Endometrial microvascular endothelial cells (primary cell): ENCODE data around the gene AIFM1. TPM values are rescaled to one million over a fixed set of nuclear protein-coding genes. Genes with fewer than 3 reads are reported as not detected.

Source experiments
- in situ Hi-C: cut with HindIII; loops from 2 replicates; pipeline ENCODE4 v1.10.0; 2017; ENCODE audit warnings: low sequenced_read_pairs, low pct_unique_long_range_greater_than_20kb; ENCODE audit errors: inconsistent ontology term
- total RNA-seq: library from RNA; depleted of rRNA; stranded (reverse); fragments of >200 nt; gene quantifications from one replicate; pipeline ENCODE4 v1.2.3, GENCODE V29; 2015; ENCODE audit errors: inconsistent ontology term

AIFM1 gene
- total RNA-seq, 1 donor from 2014 or later, result 21.9 TPM

GRCh38 chrX:130081421-130082045 lies 84.1 kb downstream of the AIFM1 start:
- in situ Hi-C loops, result no loop called here

GRCh38 chrX:130080791-130081367 lies 84.8 kb downstream of the AIFM1 start:
- in situ Hi-C loops, result no loop called here

- in situ Hi-C loops, result no loop called here
Observed at GRCh38 chrX:130079824-130080406, 85.7 kb downstream of the AIFM1 start.

Other genes with a start within 250 kb of the AIFM1 start
- 1.9 TPM for gene BCORL1, start 183.2 kb downstream of the AIFM1 start, total RNA-seq
- 18.5 TPM for gene ELF4, start 55.3 kb downstream of the AIFM1 start, total RNA-seq
- gene RAB33A, start 6.1 kb upstream of the AIFM1 start, total RNA-seq, result not detected
- 5.4 TPM for gene ZNF280C, start 103.1 kb upstream of the AIFM1 start, total RNA-seq
- 12.5 TPM for gene SLC25A14, start 174.1 kb upstream of the AIFM1 start, total RNA-seq
- not detected for gene GPR119, start 219.8 kb upstream of the AIFM1 start, total RNA-seq
- 11.5 TPM for gene RBMX2, start 236.1 kb upstream of the AIFM1 start, total RNA-seq